Peyer's patch (tissue), 4 donors: Measurements from ENCODE around the gene CARMIL3.

ENCODE experiments used
- POLR2A ChIP-seq, 2 donors: fragments of 450-650 bp; IDR thresholded peaks; one replicate each; pipeline ENCODE4 v1.5.1; 2017; ENCODE audit warnings: antibody characterized with exemption in 2 of 2, mild to moderate bottlenecking in 2 of 2, moderate library complexity in 2 of 2
- TF ChIP-seq, protein P1 (sequence below), 6 experiments: fragments of 450-650 bp in 4 of 6; fragments of 200-600 bp in 2 of 6; sonication (generic) in 1 of 6; IDR thresholded peaks; one replicate each; pipeline ENCODE4 v1.5.1; 2017 to 2019; ENCODE audit warnings: antibody characterized with exemption in 6 of 6, mild to moderate bottlenecking in 3 of 6, moderate library complexity in 1 of 6

DNA sequence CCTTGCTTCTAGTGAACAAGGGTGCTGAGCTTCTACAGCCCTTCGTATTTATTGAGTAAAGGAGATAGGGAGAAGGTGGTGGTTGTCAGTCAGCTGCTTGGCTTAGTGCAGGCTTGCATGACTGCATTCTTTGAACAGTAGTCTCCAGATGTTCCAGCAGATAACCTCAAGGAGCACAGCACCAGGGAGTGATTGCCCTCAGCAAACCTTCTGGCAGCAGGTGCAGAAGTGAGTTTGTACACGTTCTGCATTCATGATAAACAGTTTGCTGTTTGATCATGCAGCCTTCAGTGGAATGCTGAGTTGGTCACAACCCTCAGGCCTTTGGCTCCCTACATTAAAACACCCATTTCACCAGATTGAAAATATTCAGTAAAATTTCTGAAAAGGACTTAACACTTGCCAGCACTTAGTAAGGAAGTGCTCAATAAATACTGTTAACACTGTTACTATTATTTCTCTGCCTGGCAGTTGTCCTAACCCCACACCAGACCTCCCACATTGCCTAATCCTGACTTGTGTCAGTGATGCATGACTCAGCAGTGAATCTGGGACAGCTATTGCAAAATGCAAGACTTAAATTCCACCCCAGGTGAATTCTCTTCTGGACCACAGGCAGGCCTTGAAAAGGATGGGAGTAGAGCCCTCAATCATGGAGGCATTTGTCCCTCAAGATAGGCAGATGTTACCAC lies 18.9 kb upstream of the CARMIL3 start:
- TF ChIP-seq POLR2A (IDR thresholded peaks at IDR 0.05), result no peak
- TF ChIP-seq, protein P1, sequence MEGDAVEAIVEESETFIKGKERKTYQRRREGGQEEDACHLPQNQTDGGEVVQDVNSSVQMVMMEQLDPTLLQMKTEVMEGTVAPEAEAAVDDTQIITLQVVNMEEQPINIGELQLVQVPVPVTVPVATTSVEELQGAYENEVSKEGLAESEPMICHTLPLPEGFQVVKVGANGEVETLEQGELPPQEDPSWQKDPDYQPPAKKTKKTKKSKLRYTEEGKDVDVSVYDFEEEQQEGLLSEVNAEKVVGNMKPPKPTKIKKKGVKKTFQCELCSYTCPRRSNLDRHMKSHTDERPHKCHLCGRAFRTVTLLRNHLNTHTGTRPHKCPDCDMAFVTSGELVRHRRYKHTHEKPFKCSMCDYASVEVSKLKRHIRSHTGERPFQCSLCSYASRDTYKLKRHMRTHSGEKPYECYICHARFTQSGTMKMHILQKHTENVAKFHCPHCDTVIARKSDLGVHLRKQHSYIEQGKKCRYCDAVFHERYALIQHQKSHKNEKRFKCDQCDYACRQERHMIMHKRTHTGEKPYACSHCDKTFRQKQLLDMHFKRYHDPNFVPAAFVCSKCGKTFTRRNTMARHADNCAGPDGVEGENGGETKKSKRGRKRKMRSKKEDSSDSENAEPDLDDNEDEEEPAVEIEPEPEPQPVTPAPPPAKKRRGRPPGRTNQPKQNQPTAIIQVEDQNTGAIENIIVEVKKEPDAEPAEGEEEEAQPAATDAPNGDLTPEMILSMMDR (IDR thresholded peaks at IDR 0.05), result no peak
